Bronchial epithelial cell (primary cell): ENCODE results near the gene ARGFX. TPM values are rescaled to one million over a fixed set of nuclear protein-coding genes. Genes with fewer than 3 reads are reported as not detected.

ENCODE experiments used
- DNase-seq: peaks from one replicate; pipeline ENCODE4 v3.0.0-alpha.2; 2010; ENCODE audit warnings: low read depth
- FAIRE-seq: peaks from 2 replicates; lab custom pipeline; 2011; peaks lifted over from hg19 to GRCh38; lab: Jason Lieb, UNC
- H3K27me3 ChIP-seq: 2 replicates; pipeline ENCODE4 v1.5.1; 2011; ENCODE audit warnings: low read length; ENCODE audit not compliant: control insufficient read depth, insufficient read depth
- H3K36me3 ChIP-seq: 2 replicates; pipeline ENCODE4 v1.5.1; 2011; ENCODE audit warnings: low read length; ENCODE audit not compliant: control insufficient read depth, insufficient read depth
- H3K4me3 ChIP-seq: 2 replicates; pipeline ENCODE4 v1.5.1; 2011; ENCODE audit warnings: mild to moderate bottlenecking, low read depth, low read length, control low read depth
- CTCF ChIP-seq: IDR thresholded peaks from 2 replicates; pipeline ENCODE4 v1.5.1; 2011; ENCODE audit warnings: mild to moderate bottlenecking, moderate library complexity, low read length, control low read depth, inconsistent platforms; ENCODE audit not compliant: insufficient read depth, severe bottlenecking
- total RNA-seq: library from RNA; depleted of rRNA; stranded (reverse); fragments of >200 nt; gene quantifications from 2 replicates; pipeline ENCODE4 v1.2.1, GENCODE V29; 2014

Gene ARGFX
- total RNA-seq, 1 donor from 2014 or later, result not detected

DNA sequence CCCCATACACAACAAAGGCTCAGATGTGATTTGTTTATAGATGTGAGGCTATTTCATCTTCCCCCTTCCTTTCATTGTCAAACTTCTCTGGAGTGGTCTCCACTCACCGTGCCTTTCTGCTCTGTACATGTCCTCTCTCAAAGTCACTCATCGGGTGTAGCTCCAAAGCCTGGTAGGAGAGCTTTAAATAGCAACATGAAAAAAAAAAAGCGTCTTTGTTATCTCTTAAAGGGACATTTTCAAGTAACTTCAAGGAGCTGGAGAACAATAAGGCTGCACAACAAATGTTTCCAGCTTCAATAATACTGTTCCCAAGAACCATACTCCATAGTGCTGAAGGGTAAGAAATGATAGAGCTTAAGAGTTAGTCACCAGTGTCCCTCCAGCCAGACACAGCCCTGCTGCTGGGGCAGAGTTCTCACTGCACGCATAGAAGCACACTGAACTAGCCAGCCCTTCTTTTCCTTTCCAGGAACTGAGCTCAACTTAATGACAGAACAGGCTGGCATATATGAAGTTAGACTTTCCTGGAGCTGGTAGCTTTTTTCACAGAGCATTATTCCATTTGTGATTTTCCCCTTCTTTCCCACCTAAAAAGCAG lies 33.6 kb downstream of the ARGFX start:
- DNase-seq (no peak), FAIRE-seq (no peak)
- TF ChIP-seq CTCF, result no peak
- Histone ChIP-seq H3K36me3 (no peaks in the 10 kb centered on the region), H3K4me3 (no peak overlapping the region), H3K27me3 (no peaks in the 10 kb centered on the region)

- FAIRE-seq, result no peak
These were observed 37.0 kb downstream of the ARGFX start for GRCh38 chr3:121604759-121605158.

DNA sequence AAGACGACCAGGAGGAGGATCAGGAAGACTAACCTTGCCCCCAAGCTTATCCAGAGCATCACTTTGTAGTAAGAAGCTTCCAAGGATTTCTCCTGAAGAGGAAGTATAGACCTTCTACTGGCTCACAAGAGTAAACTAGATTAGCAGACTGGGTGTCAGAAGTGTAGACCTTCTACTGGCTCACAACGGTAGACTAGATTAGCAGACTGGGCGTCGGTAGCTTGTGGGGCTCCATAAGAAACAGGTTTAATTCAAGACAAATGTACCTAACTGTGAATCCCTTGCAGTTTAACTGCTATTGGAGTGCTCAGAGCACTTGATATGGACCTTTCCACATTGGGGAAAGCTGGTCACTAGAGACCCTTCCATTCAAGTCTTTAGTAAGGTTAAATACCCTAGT lies 38.4 kb downstream of the ARGFX start:
- no peak for DNase-seq
- Histone ChIP-seq H3K36me3 (no peaks in the 10 kb centered on the region), H3K27me3 (no peaks in the 10 kb centered on the region), H3K4me3 (no peak overlapping the region)
- no peak for TF ChIP-seq CTCF
- no peak for FAIRE-seq

More at GRCh38 chr3:121604759-121605158, 37.0 kb downstream of the ARGFX start:
- no peak for TF ChIP-seq CTCF
- H3K36me3 ChIP-seq, result no peaks in the 10 kb centered on the region
- H3K27me3 ChIP-seq, result no peaks in the 10 kb centered on the region
- no peak overlapping the region for H3K4me3 ChIP-seq
- DNase-seq, result no peak

Other genes with a start within 250 kb of the ARGFX start
- gene POLQ, start 22.0 kb upstream of the ARGFX start, total RNA-seq, result 0.79 and 1.3 TPM in 2 replicates
- not detected in 2 replicates for gene FBXO40, start 25.4 kb downstream of the ARGFX start, total RNA-seq
- 6.3 and 10.4 TPM in 2 replicates for gene HCLS1, start 93.0 kb downstream of the ARGFX start, total RNA-seq
- gene GOLGB1, start 181.8 kb downstream of the ARGFX start, total RNA-seq, result 30.0 and 45.2 TPM in 2 replicates